ENCODE results near the gene HELZ. TPM values are rescaled to one million over a fixed set of nuclear protein-coding genes. Genes with fewer than 3 reads are reported as not detected.
"Not testable (repeated sequence)": the region's sequence is repeated elsewhere in the genome, so short reads cannot be mapped to it uniquely, and the experiment has no call there.

The HELZ gene
- total RNA-seq, 1 experiment from 2014 or later, result 16.3 TPM

DNA sequence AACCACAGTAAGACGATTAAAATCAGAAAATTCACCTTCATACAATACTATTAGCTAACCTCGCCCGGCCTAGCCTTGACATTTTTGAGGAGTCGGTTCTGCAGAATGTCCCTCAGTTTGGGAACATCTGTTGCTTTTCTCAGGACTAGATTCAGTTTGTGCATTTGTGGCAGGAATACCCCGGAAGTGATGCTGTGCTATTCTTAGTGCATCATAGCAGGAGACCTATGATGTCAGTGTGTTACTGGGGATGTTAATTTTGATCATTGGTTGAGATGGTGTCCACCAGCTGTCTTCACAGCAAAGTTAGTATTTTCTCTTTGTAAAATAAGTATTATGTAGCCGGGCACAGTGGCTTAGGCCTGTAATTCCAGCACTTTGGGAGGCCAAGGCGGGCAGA lies 21.5 kb upstream of the HELZ start:
- DNase-seq (ENCODE audit: extremely low read depth, low read depth), result no peak

DNA sequence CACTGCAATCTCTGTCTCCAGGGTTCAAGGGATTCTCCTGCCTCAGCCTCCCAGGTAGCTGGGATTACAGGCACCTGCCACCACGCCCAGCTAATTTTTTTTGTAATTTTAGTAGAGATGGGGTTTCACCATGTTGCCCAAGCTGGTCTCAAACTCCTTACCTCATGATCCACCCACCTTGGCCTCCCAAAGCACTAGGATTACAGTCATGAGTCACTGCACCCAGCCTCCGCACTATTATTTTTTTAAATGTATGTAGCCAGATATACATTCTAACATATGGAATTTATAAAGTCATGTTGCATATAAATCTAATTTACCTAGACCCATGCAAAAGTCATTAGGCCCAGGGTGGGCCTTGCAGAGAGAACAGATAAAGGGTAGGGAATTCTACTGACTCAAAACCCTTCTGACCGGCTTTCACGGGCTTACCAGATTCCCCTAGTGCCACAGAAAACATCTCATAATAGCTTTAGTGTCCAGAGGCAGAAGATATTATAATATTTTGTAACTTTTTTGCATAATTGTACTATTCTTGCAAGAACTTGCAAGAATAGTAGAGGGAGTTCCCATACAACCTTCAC lies 20.5 kb upstream of the HELZ start:
- DNase-seq (ENCODE audit: extremely low read depth, low read depth), result no peak

DNA sequence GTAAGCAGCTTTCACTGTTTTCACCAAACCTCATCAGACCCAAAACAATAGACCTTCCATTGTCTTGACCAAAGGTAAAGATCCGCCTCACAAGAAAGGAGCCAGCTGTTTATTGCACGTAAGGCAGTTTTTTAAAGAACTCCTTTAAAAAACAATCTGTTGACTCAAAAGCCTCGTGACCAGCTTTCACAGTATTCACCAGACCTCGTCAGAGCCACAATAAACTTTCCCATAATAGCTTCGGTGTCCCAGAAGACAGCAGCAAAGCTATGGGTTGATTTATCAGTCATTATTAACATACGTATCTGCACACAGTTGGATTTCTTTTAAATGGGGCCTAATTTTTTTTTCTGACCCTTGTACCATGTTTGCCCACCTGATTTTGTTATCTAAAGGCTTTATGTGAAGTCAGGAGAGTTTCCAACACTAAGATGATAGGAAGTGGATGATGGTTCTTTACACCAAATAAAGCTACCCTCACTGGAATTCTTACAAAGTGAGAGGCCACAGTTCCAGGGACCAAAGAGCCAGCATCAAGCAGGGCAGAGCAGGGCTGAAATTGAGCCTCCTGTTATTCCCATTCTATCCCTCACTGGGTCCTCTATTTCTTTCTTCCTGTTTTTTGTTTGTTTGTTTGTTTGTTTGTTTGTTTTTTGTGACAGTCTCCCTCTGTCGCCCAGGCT lies 17.6 kb upstream of the HELZ start:
- DNase-seq (ENCODE audit: extremely low read depth, low read depth), result no peak

DNA sequence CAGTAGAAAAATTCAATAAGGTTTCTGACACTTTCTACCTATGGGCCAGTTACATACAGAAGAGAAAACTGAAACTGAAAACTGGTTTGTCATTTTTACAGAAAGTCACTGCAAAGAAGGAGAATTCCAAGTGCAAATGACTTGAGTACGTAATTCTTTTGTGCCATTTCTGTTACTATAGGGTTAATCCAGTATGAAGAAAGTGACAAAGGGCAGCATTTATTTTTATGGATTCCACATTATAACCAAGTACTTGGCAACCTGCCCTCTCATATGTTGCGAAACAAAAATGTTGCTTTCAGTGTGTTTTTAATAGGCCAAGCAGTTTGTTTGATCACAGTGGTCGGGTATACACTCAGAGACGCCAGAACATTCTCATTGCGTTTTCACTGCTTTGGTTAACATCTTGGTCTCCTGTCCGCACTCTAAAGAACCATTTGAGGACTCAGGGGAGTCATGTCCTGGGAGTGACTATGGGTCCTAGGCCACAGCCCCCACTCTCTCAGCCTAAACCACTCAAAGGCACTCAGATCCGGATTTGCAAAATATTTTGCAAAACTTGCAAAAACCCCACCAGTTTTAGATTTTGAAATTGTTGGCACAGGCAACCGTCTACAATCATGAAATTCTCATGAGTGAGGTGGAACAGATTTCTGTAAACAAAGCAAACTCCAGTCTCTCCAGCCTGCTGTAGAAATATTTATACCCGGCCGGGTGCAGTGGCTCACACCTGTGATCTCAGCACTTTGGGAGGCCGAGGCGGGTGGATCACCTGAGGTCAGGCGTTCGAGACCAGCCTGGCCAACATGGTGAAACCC lies 15.4 kb upstream of the HELZ start:
- no peak for DNase-seq (ENCODE audit: extremely low read depth, low read depth)

DNA sequence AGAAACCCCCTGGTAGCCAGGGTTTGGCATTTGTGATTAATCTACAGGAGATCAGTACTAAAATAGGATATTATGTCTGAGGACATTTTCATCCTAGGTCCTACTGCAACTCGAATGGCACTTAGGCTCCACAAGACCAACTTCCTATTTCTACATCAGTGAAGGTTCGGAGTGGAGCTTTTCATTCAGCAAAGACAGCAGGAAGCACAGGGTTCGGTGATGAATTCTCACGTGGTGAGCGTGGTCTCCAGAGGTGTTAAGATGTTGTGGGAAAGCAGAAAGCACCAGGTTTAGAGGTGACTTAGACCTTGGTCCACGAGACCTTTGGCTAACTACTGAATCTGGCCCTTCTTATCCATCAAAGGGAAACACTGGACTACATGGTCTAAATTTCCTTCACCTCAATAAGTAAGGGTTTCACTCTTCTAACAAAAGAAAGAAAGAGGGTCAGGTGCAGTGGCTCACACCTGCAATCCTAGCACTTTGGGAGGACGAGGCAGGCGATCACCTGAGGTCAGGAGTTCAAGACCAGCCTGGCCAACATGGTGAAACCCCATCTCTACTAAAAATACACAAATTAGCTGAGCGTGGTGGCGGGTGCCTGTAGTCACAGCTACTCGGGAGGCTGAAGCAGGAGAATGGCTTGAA lies 13.9 kb upstream of the HELZ start:
- DNase-seq (ENCODE audit: extremely low read depth, low read depth), result no peak

DNA sequence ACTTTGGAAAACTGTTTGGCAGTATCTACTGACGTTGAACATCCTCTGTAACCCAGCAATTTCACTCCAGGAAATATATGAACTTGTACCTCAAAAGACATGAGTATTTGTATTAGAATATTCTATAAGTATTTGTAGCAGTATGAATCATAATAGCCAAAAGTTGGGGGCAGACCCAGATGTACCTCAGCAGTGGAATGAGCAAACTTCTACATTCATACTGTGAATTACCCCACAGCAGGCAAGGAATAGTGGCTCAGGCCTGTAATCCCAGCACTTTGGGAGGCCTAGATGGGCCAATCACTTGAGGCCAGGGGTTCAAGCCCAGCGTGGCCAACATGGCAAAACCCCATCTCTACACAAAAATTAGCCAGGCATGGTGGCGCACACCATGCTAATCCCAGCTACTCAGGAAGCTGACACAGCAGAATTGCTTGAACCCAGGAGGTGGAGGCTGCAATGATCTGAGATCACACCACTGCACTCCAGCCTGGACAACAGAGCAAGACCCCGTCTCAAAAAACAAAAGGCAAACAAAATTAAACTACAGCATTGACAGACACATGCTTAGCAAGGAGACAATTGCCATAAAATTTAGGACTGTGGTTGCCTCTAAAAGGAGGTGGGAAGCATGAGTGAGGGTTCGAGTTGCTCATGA lies 11.2 kb upstream of the HELZ start:
- no peak for DNase-seq (ENCODE audit: extremely low read depth, low read depth)

DNA sequence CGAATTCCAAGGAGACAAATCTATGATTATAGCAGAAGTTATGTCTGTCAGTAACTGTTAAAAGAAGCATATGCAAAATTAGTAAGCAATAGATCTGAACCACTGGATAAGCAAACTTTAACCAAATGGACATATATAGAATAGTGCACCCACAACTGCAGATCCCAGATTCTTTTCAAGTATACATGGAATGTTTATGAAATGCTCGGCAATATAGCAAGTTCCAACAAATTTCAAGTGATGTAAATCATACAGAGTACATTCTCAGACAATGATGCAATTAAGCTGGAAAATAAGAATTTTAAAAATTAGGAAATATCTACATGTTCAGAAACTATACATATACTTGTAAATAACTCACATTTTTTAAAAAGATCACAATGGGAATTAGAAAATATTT lies 8.4 kb upstream of the HELZ start:
- DNase-seq (ENCODE audit: extremely low read depth, low read depth), result no peak

DNA sequence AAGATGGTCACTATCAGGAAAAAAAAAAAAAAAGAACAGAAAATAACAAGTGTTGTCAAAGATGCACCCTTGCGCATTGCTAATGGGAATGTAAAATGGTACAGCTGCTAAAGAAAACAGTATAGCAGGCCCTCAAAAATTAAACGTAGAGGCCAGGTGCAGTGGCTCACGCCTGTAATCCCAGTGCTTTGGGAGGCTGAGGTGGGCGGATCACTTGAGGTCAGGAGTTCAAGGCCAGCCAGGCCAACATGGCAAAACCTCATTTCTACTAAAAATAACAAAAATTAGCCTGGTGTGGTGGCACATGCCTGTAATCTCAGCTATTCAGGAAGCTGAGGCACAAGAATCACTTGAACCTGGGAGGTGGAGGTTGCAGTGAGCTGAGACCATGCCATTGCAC lies 6.6 kb upstream of the HELZ start:
- DNase-seq (ENCODE audit: extremely low read depth, low read depth), result not testable (repeated sequence)

DNA sequence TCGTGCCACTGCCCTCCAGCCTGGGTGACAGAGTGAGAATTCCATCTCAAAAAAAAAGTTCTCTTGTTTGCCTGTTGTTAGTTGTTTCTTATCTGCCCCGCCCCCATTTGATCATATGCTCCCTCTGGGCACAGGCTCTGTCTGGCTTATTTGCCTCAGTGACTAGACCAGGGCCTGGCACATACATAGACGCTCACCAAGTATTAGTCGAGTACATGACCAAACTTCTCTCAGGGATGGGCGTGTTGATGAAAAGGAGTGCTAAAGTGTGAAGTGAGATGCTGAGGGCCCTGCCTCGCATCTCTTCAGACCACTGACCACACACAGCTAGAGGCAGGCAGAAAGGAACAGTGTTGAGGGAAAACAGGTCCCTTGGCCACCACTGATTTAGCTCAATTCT lies 3.3 kb upstream of the HELZ start:
- DNase-seq (ENCODE audit: extremely low read depth, low read depth), result no peak

DNA sequence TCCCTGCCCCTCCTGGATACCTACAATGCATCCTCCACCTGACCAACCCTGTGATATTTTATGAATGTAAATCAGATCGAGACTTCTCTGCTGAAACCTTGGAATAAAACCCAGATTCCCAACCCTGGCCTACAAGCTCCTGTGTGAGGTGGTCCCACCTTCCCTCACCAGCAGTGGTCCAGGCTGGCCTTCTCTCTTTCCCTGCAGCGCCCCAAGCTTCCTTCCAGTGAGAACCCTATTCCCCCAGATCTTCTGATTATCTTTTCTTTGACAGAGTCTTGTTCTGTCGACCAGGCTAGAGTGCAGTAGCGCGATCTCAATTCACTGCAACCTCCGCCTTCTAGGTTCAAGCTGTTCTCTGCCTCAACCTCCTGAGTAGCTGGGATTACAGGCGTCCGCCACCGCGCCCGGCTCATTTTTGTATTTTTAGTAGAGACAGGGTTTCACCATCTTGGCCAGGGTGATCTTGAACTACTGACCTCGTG lies 2.5 kb upstream of the HELZ start:
- no peak for DNase-seq (ENCODE audit: extremely low read depth, low read depth)

DNA sequence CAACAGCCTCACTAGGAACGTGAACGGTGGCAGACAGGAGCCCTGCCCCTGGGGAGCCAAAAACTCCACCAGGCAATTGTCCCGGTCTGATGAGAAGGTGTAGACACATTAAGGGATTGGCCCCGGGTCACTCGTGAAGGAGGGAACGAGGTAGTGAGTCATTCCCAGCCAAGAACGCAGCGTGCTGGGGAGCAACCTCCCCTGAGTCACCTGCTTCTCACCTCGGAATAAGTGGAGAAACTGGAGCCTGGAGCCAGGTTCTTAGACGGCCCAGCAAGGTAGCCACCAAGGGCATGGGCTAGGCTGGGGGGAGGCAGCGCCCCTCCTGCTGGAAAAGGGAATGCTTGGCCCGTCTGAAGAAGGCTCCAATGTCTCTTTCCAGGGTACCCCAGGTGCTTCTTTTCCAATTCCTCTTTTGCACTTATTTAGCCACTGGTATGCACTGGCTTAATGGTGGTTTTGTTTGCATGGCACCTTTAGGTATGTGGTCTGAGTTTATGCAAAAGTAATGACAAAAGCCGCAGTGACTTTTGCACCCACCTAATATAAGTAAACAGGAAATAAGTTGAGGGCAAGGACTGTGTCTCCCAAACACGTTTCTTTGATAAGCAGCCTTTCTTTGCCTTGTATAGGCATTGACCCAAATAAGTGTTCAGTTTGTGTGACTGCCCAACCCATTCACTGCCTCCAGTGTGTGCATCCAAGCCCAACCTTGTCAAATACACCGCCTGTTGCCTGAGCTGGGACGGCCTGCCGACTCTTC lies 1.8 kb upstream of the HELZ start:
- no peak for DNase-seq (ENCODE audit: extremely low read depth, low read depth)

DNA sequence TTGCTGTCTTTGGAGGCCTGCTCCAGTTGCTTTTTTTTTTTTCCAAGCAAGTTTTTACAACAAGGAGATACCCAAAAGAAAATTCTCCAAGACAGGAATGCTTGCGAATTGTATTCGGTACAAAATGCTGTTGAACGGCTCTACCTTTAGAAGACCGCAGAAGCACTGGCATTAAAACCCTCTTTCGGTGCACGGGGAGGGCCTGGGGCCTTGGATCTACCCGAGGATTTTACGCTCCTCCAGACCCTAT lies 1.3 kb upstream of the HELZ start:
- DNase-seq (ENCODE audit: extremely low read depth, low read depth), result no peak

DNA sequence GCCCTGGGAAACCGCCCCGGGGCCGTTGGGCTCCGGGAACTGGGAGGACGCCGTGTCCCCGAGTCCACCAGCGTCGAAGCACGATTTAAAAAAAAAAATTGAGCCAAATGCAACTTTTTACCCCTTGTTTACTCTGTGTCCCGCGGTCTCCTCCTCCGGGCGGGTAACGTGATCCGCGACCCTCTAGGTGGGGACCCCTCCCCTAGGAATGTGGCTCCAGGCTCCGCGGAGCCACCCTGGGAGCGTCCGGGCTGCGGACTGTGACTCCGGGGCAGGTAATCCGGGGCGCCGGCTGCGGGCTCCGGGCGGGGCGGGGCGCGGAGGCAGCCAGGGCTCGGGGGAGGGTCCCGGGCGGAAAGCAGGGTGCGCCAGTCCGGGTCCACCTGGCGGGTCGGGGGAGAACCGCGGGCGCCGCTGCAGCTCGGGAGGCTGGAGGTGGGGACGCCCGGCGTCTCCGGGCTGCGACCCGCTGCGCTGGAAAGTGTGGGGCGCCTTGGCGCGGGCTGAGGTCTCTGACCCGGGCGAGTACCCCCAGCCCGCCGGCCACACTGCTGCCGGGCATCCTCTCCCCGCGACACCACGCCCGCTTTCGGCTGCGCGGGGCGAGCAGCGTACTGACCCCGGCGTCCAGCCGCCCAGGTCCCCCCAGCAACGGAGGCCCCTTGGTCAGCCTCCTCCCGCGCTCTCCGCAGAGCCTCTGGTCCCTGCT lies 852 bp upstream of the HELZ start:
- no peak for DNase-seq (ENCODE audit: extremely low read depth, low read depth)

DNA sequence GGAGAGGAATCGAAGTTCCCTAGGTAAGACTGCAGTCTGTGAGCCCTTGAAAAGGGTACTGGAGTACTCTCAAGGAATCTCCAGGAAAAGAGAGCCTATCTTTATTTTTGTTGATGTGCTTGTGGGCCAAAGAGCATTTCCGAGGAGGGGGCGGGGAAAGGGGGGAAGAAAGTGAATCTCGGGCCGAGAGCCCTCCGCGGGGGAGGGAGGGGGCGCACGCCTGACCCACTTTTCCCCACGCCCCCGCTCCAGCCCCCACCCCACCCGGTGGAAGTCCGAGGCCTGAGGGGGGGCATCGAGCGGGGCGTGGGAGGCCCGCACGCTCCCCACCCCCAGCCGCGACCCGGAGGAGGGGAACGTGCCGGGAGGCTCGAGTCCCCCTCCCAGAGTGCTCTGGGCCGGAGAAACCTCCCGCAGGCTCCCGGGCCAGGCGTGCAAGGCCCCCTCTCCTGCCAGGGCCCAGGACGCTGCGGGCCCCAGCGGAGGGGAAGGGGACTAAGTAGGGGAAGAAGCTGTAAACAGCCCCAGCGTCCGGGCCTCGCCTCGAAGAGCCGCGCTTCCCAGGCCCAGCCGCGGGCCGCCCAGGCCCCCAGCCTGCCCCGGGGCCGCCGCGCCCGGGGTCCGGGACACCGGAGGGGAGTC lies 444 bp downstream of the HELZ start:
- no peak for DNase-seq (ENCODE audit: extremely low read depth, low read depth)

DNA sequence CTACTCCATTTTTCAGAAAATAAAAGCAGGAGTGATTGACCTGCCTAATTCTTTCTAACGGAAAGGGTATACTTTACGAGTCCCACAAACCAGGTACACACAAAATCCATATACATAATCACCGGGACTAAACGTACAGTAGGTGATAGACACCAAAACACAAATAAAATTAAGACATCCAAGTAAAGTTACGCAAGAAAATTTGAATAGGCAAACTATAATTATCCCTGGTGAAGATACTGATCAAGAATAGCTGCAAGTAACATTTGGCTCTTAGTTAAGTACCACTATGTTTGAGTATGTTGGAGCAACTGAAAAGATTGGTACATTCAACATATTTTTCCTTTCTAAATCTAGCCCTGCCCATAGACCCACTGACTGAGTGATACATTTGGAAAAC lies 1.7 kb downstream of the HELZ start:
- no peak for DNase-seq (ENCODE audit: extremely low read depth, low read depth)

DNA sequence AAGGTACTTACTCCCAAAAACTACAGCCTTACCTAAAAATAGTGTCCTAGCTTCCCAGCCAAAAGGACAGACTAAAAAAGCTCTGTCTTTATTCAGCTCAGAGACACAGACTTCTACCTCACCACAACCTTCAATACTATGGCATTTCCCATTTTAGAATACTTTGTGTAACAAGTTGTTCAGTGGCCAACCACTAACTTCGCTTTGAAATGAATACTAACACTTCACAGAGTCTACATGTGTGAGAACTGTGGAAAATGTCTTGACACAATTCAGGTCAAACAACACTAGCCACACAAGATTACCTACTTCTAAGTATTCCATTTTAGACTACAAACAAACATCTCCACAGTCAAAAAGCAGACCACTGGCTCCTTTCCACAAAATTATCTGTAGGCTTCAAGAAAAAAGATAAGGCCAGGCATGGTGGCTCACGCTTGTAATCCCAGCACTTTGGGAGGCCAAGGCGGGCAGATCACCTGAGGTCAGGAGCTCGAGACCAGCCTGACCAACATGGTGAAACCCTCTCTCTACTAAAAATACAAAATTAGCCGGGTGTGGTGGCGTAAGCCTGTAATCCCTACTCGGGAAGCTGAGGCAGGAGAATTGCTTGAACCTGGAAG lies 3.2 kb downstream of the HELZ start:
- DNase-seq (ENCODE audit: extremely low read depth, low read depth), result no peak

DNA sequence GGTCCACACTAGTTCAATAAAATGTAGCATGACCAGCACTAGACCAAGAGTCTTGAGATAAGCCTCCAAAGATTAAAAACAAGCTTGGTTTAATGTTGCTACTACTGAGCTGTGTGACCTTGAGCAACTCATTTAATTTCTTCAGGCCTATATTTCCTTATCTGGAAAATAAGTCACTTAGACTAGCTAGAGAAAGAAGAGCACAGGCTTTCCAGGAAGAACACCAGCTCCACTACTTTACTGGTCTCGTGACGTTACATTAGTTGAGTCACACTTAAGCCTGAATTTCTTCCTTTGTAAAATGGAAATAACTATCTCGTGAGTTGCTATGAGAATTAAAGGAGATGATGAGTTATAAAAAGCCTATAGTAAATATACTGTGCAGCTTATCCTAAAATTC lies 5.4 kb downstream of the HELZ start:
- no peak for DNase-seq (ENCODE audit: extremely low read depth, low read depth)

DNA sequence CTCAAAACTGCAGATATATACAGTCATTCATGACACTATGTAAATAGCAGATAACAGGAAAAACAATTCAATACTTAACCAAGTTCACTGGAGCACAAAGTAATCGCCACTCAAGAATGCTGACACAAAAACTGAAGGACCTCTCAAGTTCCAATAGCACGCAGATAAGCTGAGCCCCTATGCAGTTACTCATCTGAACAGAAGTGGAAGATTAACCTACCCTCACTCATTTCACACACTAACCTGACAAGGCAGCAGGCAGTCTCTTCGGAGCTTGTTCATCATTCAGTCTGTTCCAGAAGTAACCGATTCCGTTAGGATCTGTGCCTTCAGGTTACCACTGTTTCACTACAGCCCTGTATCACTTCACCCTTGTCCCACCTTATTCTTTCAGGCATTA lies 6.0 kb downstream of the HELZ start:
- DNase-seq (ENCODE audit: extremely low read depth, low read depth), result no peak

DNA sequence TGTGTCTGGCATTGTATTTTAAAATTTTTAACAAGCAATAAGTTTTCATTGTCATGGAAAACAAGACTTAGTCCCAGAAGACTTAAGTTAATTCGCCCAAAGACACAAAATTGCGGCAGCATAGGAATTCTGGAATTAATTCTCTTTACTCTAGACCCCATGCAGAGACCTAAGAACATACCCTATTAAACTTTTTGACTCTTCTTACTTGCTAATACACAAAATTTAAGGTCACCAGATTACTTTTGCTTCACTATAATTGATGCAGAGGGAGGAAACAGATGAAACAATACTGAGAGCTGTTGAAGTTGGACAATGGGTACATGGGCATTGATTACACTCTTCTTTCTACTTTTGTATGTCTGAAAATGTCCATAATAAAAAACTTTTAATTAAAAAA lies 12.6 kb downstream of the HELZ start:
- no peak for DNase-seq (ENCODE audit: extremely low read depth, low read depth)
